Skeletal muscle cell (primary cell): ENCODE results near the gene P2RX2.

ENCODE experiments used
- DNase-seq: peaks from one replicate; pipeline ENCODE4 v3.0.0-alpha.2; 2010; ENCODE audit warnings: low read depth
- H3K4me3 ChIP-seq: 2 replicates; pipeline ENCODE4 v1.5.1; 2011; ENCODE audit warnings: low read depth, mild to moderate bottlenecking, control low read depth, low read length, moderate library complexity

P2RX2 gene

GRCh38 chr12:132600048-132601032 lies 18.2 kb upstream of the P2RX2 start:
- H3K4me3 ChIP-seq, result peak overlapping the region; percentile 43
- peak; percentile 19 for DNase-seq

- no peak for DNase-seq
- H3K4me3 ChIP-seq, result no peak overlapping the region
These were observed 17.2 kb upstream of the P2RX2 start for GRCh38 chr12:132601171-132601883.

GRCh38 chr12:132602572-132603239 lies 15.9 kb upstream of the P2RX2 start:
- DNase-seq, result no peak
- H3K4me3 ChIP-seq, result no peak overlapping the region

- no peak overlapping the region for H3K4me3 ChIP-seq
- no peak for DNase-seq
These were observed 15.1 kb upstream of the P2RX2 start for GRCh38 chr12:132603240-132604150.

GRCh38 chr12:132604151-132604618 lies 14.4 kb upstream of the P2RX2 start:
- DNase-seq, result no peak
- H3K4me3 ChIP-seq, result no peak overlapping the region

GRCh38 chr12:132604668-132605441 lies 13.7 kb upstream of the P2RX2 start:
- DNase-seq, result no peak
- H3K4me3 ChIP-seq, result no peak overlapping the region

GRCh38 chr12:132605892-132606291 lies 12.7 kb upstream of the P2RX2 start:
- no peak for DNase-seq
- no peak overlapping the region for H3K4me3 ChIP-seq

GRCh38 chr12:132606466-132606865 lies 12.1 kb upstream of the P2RX2 start:
- no peak overlapping the region for H3K4me3 ChIP-seq
- no peak for DNase-seq

GRCh38 chr12:132606927-132607326 lies 11.6 kb upstream of the P2RX2 start:
- H3K4me3 ChIP-seq, result no peak overlapping the region
- DNase-seq, result no peak

GRCh38 chr12:132608231-132609171 lies 10.1 kb upstream of the P2RX2 start:
- H3K4me3 ChIP-seq, result no peak overlapping the region
- DNase-seq, result no peak

- peak within 1 kb of the TSS; percentile 21 for H3K4me3 ChIP-seq
These were observed 8.4 kb upstream of the P2RX2 start, which contains the start of gene LRCOL1 for GRCh38 chr12:132610051-132610759. Gene LRCOL1 (minus strand): TSS chr12:132610582. CDS start chr12:132606251, 4,331 bp downstream.

GRCh38 chr12:132610866-132611602 lies 7.5 kb upstream of the P2RX2 start:
- DNase-seq, result no peak
- H3K4me3 ChIP-seq, result peak overlapping the region; percentile 21

More at GRCh38 chr12:132610051-132610759, 8.4 kb upstream of the P2RX2 start, which contains the start of gene LRCOL1:
- peak; percentile 72 for DNase-seq

GRCh38 chr12:132611620-132612019 lies 7.0 kb upstream of the P2RX2 start:
- no peak for DNase-seq
- H3K4me3 ChIP-seq, result no peak overlapping the region

- DNase-seq, result no peak
- no peak overlapping the region for H3K4me3 ChIP-seq
These were observed 4.5 kb upstream of the P2RX2 start for GRCh38 chr12:132614029-132614428.

GRCh38 chr12:132614861-132615578 lies 3.6 kb upstream of the P2RX2 start:
- no peak overlapping the region for H3K4me3 ChIP-seq
- DNase-seq, result no peak
